ENCODE measurements around the gene CYP1B1.

DNA sequence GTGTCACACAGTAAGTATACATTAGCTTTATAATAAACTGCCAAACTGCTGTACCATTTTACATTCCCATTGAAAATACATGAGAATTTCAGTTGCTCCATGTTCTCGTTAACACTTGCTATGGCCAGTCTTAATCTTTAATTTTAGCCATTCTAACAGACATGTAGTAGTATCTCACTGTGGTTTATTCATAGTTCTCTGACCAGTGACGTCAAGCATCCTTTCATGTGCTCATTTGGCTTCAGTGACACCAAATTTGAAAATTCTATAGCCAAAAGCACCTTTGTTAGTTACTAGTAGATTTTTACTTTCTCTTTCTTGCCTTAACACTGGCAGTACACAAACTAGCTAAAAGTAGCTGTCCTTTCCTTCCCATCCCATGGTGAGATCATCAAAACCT is 43.0 kb downstream of the CYP1B1 start:
- TF ChIP-seq POLR2AphosphoS5 (IDR thresholded peaks at IDR 0.05) (no peak), POLR2A (IDR thresholded peaks at IDR 0.05) (no peak)
- TF ChIP-seq, protein P1, sequence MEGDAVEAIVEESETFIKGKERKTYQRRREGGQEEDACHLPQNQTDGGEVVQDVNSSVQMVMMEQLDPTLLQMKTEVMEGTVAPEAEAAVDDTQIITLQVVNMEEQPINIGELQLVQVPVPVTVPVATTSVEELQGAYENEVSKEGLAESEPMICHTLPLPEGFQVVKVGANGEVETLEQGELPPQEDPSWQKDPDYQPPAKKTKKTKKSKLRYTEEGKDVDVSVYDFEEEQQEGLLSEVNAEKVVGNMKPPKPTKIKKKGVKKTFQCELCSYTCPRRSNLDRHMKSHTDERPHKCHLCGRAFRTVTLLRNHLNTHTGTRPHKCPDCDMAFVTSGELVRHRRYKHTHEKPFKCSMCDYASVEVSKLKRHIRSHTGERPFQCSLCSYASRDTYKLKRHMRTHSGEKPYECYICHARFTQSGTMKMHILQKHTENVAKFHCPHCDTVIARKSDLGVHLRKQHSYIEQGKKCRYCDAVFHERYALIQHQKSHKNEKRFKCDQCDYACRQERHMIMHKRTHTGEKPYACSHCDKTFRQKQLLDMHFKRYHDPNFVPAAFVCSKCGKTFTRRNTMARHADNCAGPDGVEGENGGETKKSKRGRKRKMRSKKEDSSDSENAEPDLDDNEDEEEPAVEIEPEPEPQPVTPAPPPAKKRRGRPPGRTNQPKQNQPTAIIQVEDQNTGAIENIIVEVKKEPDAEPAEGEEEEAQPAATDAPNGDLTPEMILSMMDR (IDR thresholded peaks at IDR 0.05): no peak

All from stomach (tissue), 4 donors.